H9 (cell line): Measurements from ENCODE around the gene DFFB. TPM values are rescaled to one million over a fixed set of nuclear protein-coding genes. Genes with fewer than 3 reads are reported as not detected.
A peak's percentile ranks its signal among the peaks of the same experiment; 100 is the strongest.

Source experiments
- DNase-seq: peaks from one replicate; pipeline ENCODE4 v3.0.0-alpha.2; 2017
- H2AFZ ChIP-seq: one replicate; pipeline ENCODE4 v1.6.1; 2013; ENCODE audit warnings: mild to moderate bottlenecking, low read length, control low read depth, moderate library complexity
- H2AK5ac ChIP-seq: 2 replicates; pipeline ENCODE4 v1.6.1; 2013; ENCODE audit warnings: low read length, control low read depth, mixed read lengths; ENCODE audit not compliant: insufficient read length
- H2BK120ac ChIP-seq: one replicate; pipeline ENCODE4 v1.6.1; 2013; ENCODE audit warnings: low read depth, mild to moderate bottlenecking, low read length, control low read depth, inconsistent platforms; ENCODE audit not compliant: poor library complexity, severe bottlenecking
- H2BK12ac ChIP-seq: 2 replicates; pipeline ENCODE4 v1.6.1; 2013; ENCODE audit warnings: low read length, control low read depth, mixed read lengths, low read depth; ENCODE audit not compliant: insufficient read length
- H2BK15ac ChIP-seq: 2 replicates; pipeline ENCODE4 v1.6.1; 2013; ENCODE audit warnings: low read depth, low read length, control low read depth
- H2BK20ac ChIP-seq: one replicate; pipeline ENCODE4 v1.6.1; 2013; ENCODE audit warnings: low read depth, mild to moderate bottlenecking, low read length, control low read depth, inconsistent platforms; ENCODE audit not compliant: poor library complexity, severe bottlenecking
- H2BK5ac ChIP-seq: 2 replicates; pipeline ENCODE4 v1.6.1; 2013; ENCODE audit warnings: low read length, control low read depth, mixed read lengths; ENCODE audit not compliant: insufficient read length
- H3K14ac ChIP-seq: 2 replicates; pipeline ENCODE4 v1.6.1; 2013; ENCODE audit warnings: low read length, control low read depth; ENCODE audit not compliant: insufficient read depth
- H3K18ac ChIP-seq: 2 replicates; pipeline ENCODE4 v1.6.1; 2013; ENCODE audit warnings: low read depth, mild to moderate bottlenecking, mixed read lengths, low read length, control low read depth; ENCODE audit not compliant: insufficient read length
- H3K23ac ChIP-seq: 2 replicates; pipeline ENCODE4 v1.6.1; 2013; ENCODE audit warnings: low read length, control low read depth, mixed read lengths, low read depth; ENCODE audit not compliant: insufficient read length
- H3K23me2 ChIP-seq: 2 replicates; pipeline ENCODE4 v1.6.1; 2013; ENCODE audit warnings: low read depth, mild to moderate bottlenecking, mixed read lengths, low read length, control low read depth; ENCODE audit not compliant: insufficient read length, poor library complexity, severe bottlenecking
- H3K27ac ChIP-seq: 2 replicates; pipeline ENCODE4 v1.5.1; 2013; ENCODE audit warnings: low read length, control low read depth, mixed read lengths, low read depth; ENCODE audit not compliant: insufficient read length
- H3K27me3 ChIP-seq: 2 replicates; pipeline ENCODE4 v1.6.1; 2013; ENCODE audit warnings: low read length, control low read depth, inconsistent platforms; ENCODE audit not compliant: insufficient read depth
- H3K4ac ChIP-seq: 2 replicates; pipeline ENCODE4 v1.6.1; 2013; ENCODE audit warnings: low read depth, mild to moderate bottlenecking, control low read depth, inconsistent platforms, low read length, moderate library complexity
- H3K4me1 ChIP-seq: 2 replicates; pipeline ENCODE4 v1.6.1; 2013; ENCODE audit warnings: low read length, control low read depth, inconsistent platforms; ENCODE audit not compliant: insufficient read depth
- H3K4me2 ChIP-seq: 2 replicates; pipeline ENCODE4 v1.6.1; 2013; ENCODE audit warnings: low read length, control low read depth, mixed read lengths; ENCODE audit not compliant: insufficient read length, insufficient read depth
- H3K56ac ChIP-seq: 2 replicates; pipeline ENCODE4 v1.6.1; 2013; ENCODE audit warnings: low read depth, mild to moderate bottlenecking, mixed read lengths, low read length, control low read depth; ENCODE audit not compliant: insufficient read length
- H3K79me1 ChIP-seq: 2 replicates; pipeline ENCODE4 v1.6.1; 2013; ENCODE audit warnings: low read depth, mild to moderate bottlenecking, moderate library complexity, low read length, control low read depth, inconsistent platforms; ENCODE audit not compliant: insufficient read depth, poor library complexity, severe bottlenecking
- H3K79me2 ChIP-seq: 2 replicates; pipeline ENCODE4 v1.6.1; 2013; ENCODE audit warnings: low read length, control low read depth, inconsistent platforms; ENCODE audit not compliant: insufficient read depth
- H3K9ac ChIP-seq: 2 replicates; pipeline ENCODE4 v1.6.1; 2013; ENCODE audit warnings: low read length, control low read depth, mixed read lengths; ENCODE audit not compliant: insufficient read length; ENCODE audit errors: extremely low read depth
- H3K9me3 ChIP-seq: one replicate; pipeline ENCODE4 v1.6.1; 2013; ENCODE audit warnings: low read depth, low read length, inconsistent platforms; ENCODE audit not compliant: control insufficient read depth
- H3T11ph ChIP-seq: one replicate; pipeline ENCODE4 v1.6.1; 2013; ENCODE audit warnings: mild to moderate bottlenecking, low read length, control low read depth, inconsistent platforms
- H4K20me1 ChIP-seq: one replicate; pipeline ENCODE4 v1.6.1; 2013; ENCODE audit not compliant: control insufficient read depth, insufficient read length, insufficient read depth
- H4K5ac ChIP-seq: 2 replicates; pipeline ENCODE4 v1.6.1; 2013; ENCODE audit warnings: low read depth, mild to moderate bottlenecking, mixed read lengths, low read length, control low read depth; ENCODE audit not compliant: insufficient read length
- H4K8ac ChIP-seq: replicated peaks from 2 replicates; pipeline ENCODE4 v1.6.1; 2013; ENCODE audit warnings: low read length, control low read depth, mixed read lengths, low read depth; ENCODE audit not compliant: insufficient read length
- H4K91ac ChIP-seq: 2 replicates; pipeline ENCODE4 v1.6.1; 2013; ENCODE audit warnings: low read depth, mild to moderate bottlenecking, moderate library complexity, mixed read lengths, low read length, control low read depth; ENCODE audit not compliant: insufficient read length
- H3K27ac Mint-ChIP-seq, 3 experiments: 2 replicates in 2 of 3; 3 replicates in 1 of 3; pipeline ENCODE4 v1.8.0; 2020 to 2021; ENCODE audit warnings: mixed read lengths in 3 of 3, mild to moderate bottlenecking in 1 of 3, moderate library complexity in 1 of 3
- H3K27me3 Mint-ChIP-seq: 2 replicates; pipeline ENCODE4 v1.8.0; 2021; ENCODE audit warnings: low read depth, mild to moderate bottlenecking, moderate library complexity, mixed read lengths
- H3K36me3 Mint-ChIP-seq, 3 experiments: 2 replicates in 2 of 3; 3 replicates in 1 of 3; pipeline ENCODE4 v1.8.0; 2020 to 2021; ENCODE audit warnings: low read depth in 3 of 3, mixed read lengths in 3 of 3; ENCODE audit not compliant: insufficient read depth in 1 of 3
- H3K4me1 Mint-ChIP-seq, 2 experiments: 2 replicates each; pipeline ENCODE4 v1.8.0; 2020; ENCODE audit warnings: mixed read lengths in 2 of 2
- H3K4me3 Mint-ChIP-seq, 2 experiments: 2 replicates in 1 of 2; 3 replicates in 1 of 2; pipeline ENCODE4 v1.8.0; 2020 to 2021; ENCODE audit warnings: mild to moderate bottlenecking in 2 of 2, mixed read lengths in 2 of 2, moderate library complexity in 1 of 2
- H3K9me3 Mint-ChIP-seq, 2 experiments: 2 replicates in 1 of 2; 3 replicates in 1 of 2; pipeline ENCODE4 v1.8.0; 2020; ENCODE audit warnings: mild to moderate bottlenecking in 2 of 2, mixed read lengths in 2 of 2, moderate library complexity in 1 of 2
- CTCF ChIP-seq: fragments of 200-600 bp; sonication (generic); conservative IDR thresholded peaks from 3 replicates; pipeline ENCODE4 v1.8.0; 2021; ENCODE audit warnings: antibody characterized with exemption, mild to moderate bottlenecking
- WGBS: extraction: QIAGEN DNeasy Blood & Tissue Kit; methylation state at CpG from one replicate; pipeline ENCODE4 v1.1.7; 2013; ENCODE audit warnings: missing lambda C conversion rate, low lambda C conversion rate, mixed read lengths; ENCODE audit not compliant: insufficient read length; ENCODE audit errors: extremely low coverage; 5-methylcytosine and 5-hydroxymethylcytosine counted together
- total RNA-seq: library from RNA; stranded (reverse); gene quantifications from 2 replicates; pipeline ENCODE4 v1.2.1, GENCODE V29; 2021

Gene DFFB
- total RNA-seq, 1 experiment from 2014 or later, result 9.7 TPM

- H3K27me3 ChIP-seq, result no peaks in the 10 kb centered on the region
- H3K9me3 Mint-ChIP-seq, result peaks cover 4 to 5% of the 10 kb centered on the region in 2 experiments; a peak in 4 of 5 replicates
- H4K8ac ChIP-seq, result no peak overlapping the region
- H3K9me3 ChIP-seq, result no peaks in the 10 kb centered on the region
- no peaks in the 10 kb centered on the region for H3K79me1 ChIP-seq
- no peak overlapping the region for H4K91ac ChIP-seq
- peaks cover 34 to 67% (median 41%) of the 10 kb centered on the region in 3 experiments for H3K36me3 Mint-ChIP-seq
- no CpG with 5 or more reads among the region's 6 CpGs for WGBS
- no peak overlapping the region; a peak in 1 of 5 replicates for H3K4me3 Mint-ChIP-seq
- H3K14ac ChIP-seq, result no peak overlapping the region
- H3K4me1 Mint-ChIP-seq, result no peaks in the 10 kb centered on the region
- no peak for DNase-seq
- H3K9ac ChIP-seq, result no peak overlapping the region
- TF ChIP-seq CTCF, result no peak
- no peak overlapping the region for H3K27ac ChIP-seq
- H3K23me2 ChIP-seq, result no peaks in the 10 kb centered on the region
- no peak overlapping the region for H3K56ac ChIP-seq
- H3K4me1 ChIP-seq, result no peaks in the 10 kb centered on the region
- H3K79me2 ChIP-seq, result no peaks in the 10 kb centered on the region
- H2BK20ac ChIP-seq, result no peak overlapping the region
- H4K5ac ChIP-seq, result no peak overlapping the region
- no peak overlapping the region for H2BK5ac ChIP-seq
- H2BK12ac ChIP-seq, result no peak overlapping the region
- H2BK15ac ChIP-seq, result no peak overlapping the region
- H3K4ac ChIP-seq, result no peak overlapping the region
- no peaks in the 10 kb centered on the region for H3K27me3 Mint-ChIP-seq
- no peak overlapping the region for H2BK120ac ChIP-seq
- H3K4me2 ChIP-seq, result no peak overlapping the region
- H4K20me1 ChIP-seq, result no peaks in the 10 kb centered on the region
- H3K18ac ChIP-seq, result no peak overlapping the region
- H2AFZ ChIP-seq, result no peak overlapping the region
- peak overlapping the region in 1 of 3 experiments; percentile 84; a peak in 1 of 7 replicates for H3K27ac Mint-ChIP-seq
- H3K23ac ChIP-seq, result no peak overlapping the region
- H3T11ph ChIP-seq, result no peak overlapping the region
- no peak overlapping the region for H2AK5ac ChIP-seq
These were observed 20.1 kb upstream of the DFFB start for GRCh38 chr1:3837200-3837599.
